GM18907 (cell line): ENCODE data around the gene SLCO3A1.

Source experiments
- ATAC-seq: cut with Tn5 transposase; IDR thresholded peaks from one replicate; pipeline ENCODE4 v1.9.1; 2021; ENCODE audit warnings: mild to moderate bottlenecking, moderate library complexity; ENCODE audit not compliant: unreplicated experiment

SLCO3A1 gene

GRCh38 chr15:92083190-92083589 lies 229.7 kb downstream of the SLCO3A1 start:
- no peak for ATAC-seq

DNA sequence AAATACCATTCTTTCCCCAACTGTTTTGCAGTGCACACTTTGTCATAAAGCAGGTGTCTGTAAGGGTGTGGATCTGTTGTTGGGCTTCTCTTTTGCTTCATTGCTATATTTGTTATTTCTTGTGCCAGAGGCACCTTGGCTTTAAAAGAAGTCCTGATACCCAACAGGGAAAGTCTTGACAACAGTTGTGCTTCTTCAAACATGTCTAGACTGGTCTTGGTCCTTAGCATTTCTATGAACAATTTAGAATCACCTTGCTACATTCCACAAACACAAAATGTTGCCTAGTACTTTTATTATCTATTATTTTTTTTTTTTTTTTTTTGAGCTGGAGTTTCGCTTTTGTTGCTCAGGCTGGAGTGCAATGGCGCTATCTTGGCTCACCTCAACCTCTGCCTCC lies 233.7 kb downstream of the SLCO3A1 start:
- ATAC-seq: no peak

- no peak for ATAC-seq
Observed at GRCh38 chr15:92091155-92091734, 237.7 kb downstream of the SLCO3A1 start.

GRCh38 chr15:92092289-92093105 lies 239.0 kb downstream of the SLCO3A1 start:
- no peak for ATAC-seq

DNA sequence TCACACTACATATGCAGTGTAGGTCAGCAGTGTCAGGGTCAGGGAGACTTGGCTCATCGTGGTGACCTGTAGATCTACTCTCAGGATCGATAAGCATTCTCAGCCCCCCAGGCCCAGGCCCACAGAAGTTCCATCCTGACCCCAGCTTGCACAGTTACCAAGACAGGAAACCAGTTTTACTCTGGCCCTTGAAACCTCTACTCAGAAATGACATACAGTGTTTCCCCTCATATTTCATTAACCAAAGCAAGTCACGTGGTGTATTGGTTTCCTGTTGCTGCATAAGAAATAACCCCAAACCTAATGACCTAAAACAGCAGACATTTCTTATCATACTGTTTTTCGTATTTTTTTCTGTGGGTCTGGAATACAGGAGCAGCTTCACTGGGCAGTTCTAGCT lies 242.2 kb downstream of the SLCO3A1 start:
- peak; percentile 86 for ATAC-seq

- peak; percentile 69 for ATAC-seq
Observed at GRCh38 chr15:92097474-92098178, 244.1 kb downstream of the SLCO3A1 start.

GRCh38 chr15:92098869-92099268 lies 245.4 kb downstream of the SLCO3A1 start:
- no peak for ATAC-seq

GRCh38 chr15:92100301-92100700 lies 246.8 kb downstream of the SLCO3A1 start:
- no peak for ATAC-seq

DNA sequence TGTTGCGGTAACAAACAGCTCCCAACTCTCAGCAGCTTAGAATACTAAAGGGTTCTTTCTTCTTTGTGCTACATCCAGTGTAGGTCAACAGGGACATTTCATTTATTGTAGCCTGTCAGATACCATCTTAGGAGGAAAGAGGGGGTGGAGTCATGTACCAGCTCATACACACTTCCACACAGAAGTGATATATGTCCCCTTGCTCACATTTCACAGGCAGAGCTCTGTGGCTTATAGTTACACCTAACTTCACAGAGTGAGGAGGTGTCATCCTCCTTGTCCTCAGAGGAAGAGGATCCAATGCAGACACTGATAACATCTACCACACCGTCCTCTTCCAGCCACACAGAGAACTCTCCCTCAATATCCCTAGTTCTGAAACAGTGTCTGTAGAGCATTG lies 247.2 kb downstream of the SLCO3A1 start:
- ATAC-seq: no peak

DNA sequence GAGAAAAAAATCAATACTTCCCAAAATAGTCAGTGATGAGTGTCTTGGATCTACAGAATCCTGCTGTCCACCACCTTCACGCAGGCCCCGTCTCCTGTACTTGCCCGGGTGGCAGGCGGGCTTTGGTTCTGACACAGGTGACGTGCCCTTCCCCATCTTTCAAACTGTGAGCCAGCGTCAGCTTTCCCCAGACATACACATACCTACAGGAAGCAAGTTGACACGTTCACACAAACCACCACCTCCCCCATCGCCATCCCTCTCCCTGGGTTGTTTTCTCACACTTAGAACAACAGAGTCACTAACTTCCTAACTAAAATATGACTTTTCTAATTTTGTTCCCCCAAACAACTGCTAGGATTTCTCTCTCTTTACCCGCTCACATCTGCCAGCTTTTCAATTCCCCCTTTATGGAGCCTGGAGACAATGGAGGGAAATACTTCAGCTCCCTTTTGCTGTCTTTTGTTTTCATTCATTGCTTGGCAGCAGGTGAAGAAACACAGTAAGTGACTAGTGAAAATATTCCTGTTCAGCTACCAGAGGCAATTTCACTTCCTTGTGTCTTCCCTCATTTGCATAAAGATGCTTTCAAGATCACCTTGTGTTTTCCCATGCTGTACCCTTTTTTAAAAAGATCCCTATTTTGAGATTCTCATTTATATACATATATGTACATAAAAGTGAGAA lies 248.3 kb downstream of the SLCO3A1 start:
- ATAC-seq: peak; percentile 52

GRCh38 chr15:92102395-92102755 lies 248.9 kb downstream of the SLCO3A1 start:
- ATAC-seq: peak; percentile 25

- no peak for ATAC-seq
Observed at GRCh38 chr15:92104072-92104471, 250.6 kb downstream of the SLCO3A1 start.

DNA sequence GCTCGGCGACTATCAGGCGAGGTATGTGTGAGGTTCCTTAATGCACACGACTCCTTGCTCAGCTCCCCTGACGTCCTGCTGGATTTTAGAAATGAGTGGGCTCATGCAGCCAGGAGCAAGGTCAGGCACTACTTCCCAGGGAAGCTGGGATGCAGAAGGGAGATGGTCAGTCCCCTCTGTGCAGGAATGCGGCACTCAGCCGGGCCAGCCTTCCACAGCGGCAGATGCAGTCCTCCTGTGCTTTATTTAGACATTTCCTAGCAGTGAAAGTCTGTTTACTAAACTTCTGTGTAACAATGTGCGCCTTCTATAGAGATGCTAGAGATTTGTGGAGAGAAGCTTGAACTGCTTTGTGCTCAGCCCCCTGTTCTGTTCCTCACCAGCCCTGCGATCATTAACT lies 252.1 kb downstream of the SLCO3A1 start:
- ATAC-seq: no peak

DNA sequence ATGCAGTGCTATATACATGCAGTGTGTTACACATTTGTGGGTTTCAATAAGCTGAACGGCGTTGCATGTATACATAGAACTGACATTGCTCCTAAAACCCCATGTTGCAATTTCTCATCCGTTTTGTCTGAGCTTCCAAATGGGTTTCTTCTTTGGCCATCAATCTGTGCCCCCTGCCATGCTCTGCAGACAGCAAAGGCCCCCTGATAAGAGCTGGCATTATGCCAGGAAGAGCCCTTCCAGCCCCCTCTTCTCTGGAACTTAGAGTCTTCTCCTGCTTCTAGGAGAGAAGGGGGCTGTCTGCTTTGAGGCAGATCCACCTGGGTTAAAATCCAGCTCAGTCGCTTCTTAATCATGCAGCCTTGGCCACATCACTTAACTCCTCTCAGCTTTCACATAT lies 254.0 kb downstream of the SLCO3A1 start:
- no peak for ATAC-seq

- no peak for ATAC-seq
Observed at GRCh38 chr15:92109191-92109873, 255.8 kb downstream of the SLCO3A1 start.

- no peak for ATAC-seq
Observed at GRCh38 chr15:92111291-92111690, 257.8 kb downstream of the SLCO3A1 start.

DNA sequence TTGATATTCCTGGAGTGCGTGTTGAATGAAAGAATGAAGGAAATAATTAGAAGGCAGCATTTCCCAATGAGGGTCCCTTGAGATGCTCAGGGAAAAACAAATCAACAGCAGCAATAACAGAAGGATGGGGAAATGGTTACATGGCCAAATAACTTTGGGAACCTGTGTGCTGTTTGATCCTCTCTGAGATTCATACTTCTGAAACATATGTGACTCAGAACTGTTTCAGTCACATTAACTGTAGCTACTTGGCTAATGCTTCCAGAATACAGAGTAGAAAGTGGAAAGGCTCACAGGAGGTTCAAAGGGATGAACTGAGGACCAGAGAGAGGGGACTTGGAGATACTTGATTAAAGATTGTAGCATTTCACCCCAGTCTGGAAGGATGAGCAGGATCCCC lies 258.2 kb downstream of the SLCO3A1 start:
- no peak for ATAC-seq

- ATAC-seq: no peak
Observed at GRCh38 chr15:92112180-92112579, 258.7 kb downstream of the SLCO3A1 start.

- no peak for ATAC-seq
Observed at GRCh38 chr15:92112711-92113110, 259.2 kb downstream of the SLCO3A1 start.

GRCh38 chr15:92113832-92114231 lies 260.3 kb downstream of the SLCO3A1 start:
- ATAC-seq: no peak

- ATAC-seq: no peak
Observed at GRCh38 chr15:92115834-92116233, 262.3 kb downstream of the SLCO3A1 start.
